ENCODE measurements around the gene CRYAA.

GRCh38 chr21:43207868-43208267 is 39.1 kb downstream of the CRYAA start:
- TF ChIP-seq TARDBP (IDR thresholded peaks at IDR 0.05) (no peak), FOXK2 (IDR thresholded peaks at IDR 0.05) (no peak)

Data from HEK293T (cell line).